HEK293T (cell line): Measurements from ENCODE around the gene NUDT16.

Source experiments
- ARNT ChIP-seq: fragments of 450-650 bp; IDR thresholded peaks from 2 replicates; pipeline ENCODE4 v1.6.1; 2017; ENCODE audit warnings: mild to moderate bottlenecking
- BHLHE40 ChIP-seq: fragments of 450-650 bp; IDR thresholded peaks from 2 replicates; pipeline ENCODE4 v1.6.1; 2016; ENCODE audit warnings: mild to moderate bottlenecking, moderate library complexity, borderline replicate concordance
- CTBP1 ChIP-seq: fragments of 450-650 bp; IDR thresholded peaks from 2 replicates; pipeline ENCODE4 v1.6.1; 2016; ENCODE audit warnings: borderline replicate concordance
- ELF4 ChIP-seq: fragments of 450-650 bp; IDR thresholded peaks from 2 replicates; pipeline ENCODE4 v1.6.1; 2017; ENCODE audit warnings: antibody characterized with exemption
- FOXA1 ChIP-seq: fragments of 450-650 bp; IDR thresholded peaks from 2 replicates; pipeline ENCODE4 v1.6.1; 2016; ENCODE audit warnings: mild to moderate bottlenecking
- FOXM1 ChIP-seq: fragments of 450-650 bp; IDR thresholded peaks from 2 replicates; pipeline ENCODE4 v1.6.1; 2017; ENCODE audit warnings: mild to moderate bottlenecking, borderline replicate concordance
- HDGF ChIP-seq: fragments of 450-650 bp; IDR thresholded peaks from 2 replicates; pipeline ENCODE4 v1.6.1; 2017; ENCODE audit warnings: antibody characterized with exemption, borderline replicate concordance
- L3MBTL2 ChIP-seq: fragments of 450-650 bp; conservative IDR thresholded peaks from 2 replicates; pipeline ENCODE4 v1.6.1; 2016; ENCODE audit warnings: mild to moderate bottlenecking
- NFRKB ChIP-seq: fragments of 450-650 bp; IDR thresholded peaks from 2 replicates; pipeline ENCODE4 v1.6.1; 2016; ENCODE audit warnings: mild to moderate bottlenecking, moderate library complexity
- SP1 ChIP-seq: fragments of 450-650 bp; IDR thresholded peaks from 2 replicates; pipeline ENCODE4 v1.6.1; 2017
- TARDBP ChIP-seq: fragments of 450-650 bp; IDR thresholded peaks from 2 replicates; pipeline ENCODE4 v1.6.1; 2016
- ZNF384 ChIP-seq: fragments of 450-650 bp; IDR thresholded peaks from 2 replicates; pipeline ENCODE4 v1.6.1; 2016

- TF ChIP-seq NFRKB (no peak), SP1 (no peak), FOXM1 (no peak), L3MBTL2 (no peak), TARDBP (no peak), ZNF384 (no peak), HDGF (no peak), FOXA1 (no peak), ELF4 (no peak), ARNT (no peak), CTBP1 (no peak), BHLHE40 (no peak)
These were observed 32.7 kb upstream of the NUDT16 start for GRCh38 chr3:131348911-131349310.
